Panc1 (cell line): ENCODE data around the gene LHX3. TPM values are rescaled to one million over a fixed set of nuclear protein-coding genes. Genes with fewer than 3 reads are reported as not detected.

ENCODE experiments used
- ATAC-seq: fragments of 200-7000 bp; cut with Tn5 transposase; 2 replicates; pipeline ENCODE4 v1.9.1; 2020; ENCODE audit warnings: mild to moderate bottlenecking, moderate library complexity
- BruUV-seq: library from RNA; stranded (reverse); fragments of 400-500 nt; replicated peaks from 2 replicates; lab custom pipeline; 2021; lab: Mats Ljungman, UMichigan
- CTCF ChIA-PET: fragments of 300-600 bp; sonication (Branson Sonifier 250); formaldehyde crosslinking; loops from one replicate; lab custom pipeline; 2022; ENCODE audit warnings: antibody characterized with exemption; lab: Charles Lee
- POLR2A ChIA-PET: fragments of 300-600 bp; sonication (Branson Sonifier 250); formaldehyde crosslinking; loops from one replicate; lab custom pipeline; 2022; ENCODE audit warnings: antibody characterized with exemption; lab: Charles Lee
- DNase-seq: peaks from one replicate; pipeline ENCODE4 v3.0.0-alpha.2; 2010; ENCODE audit warnings: low read depth, low spot score
- H3K27ac ChIP-seq: 2 replicates; pipeline ENCODE4 v1.5.1; 2011; ENCODE audit warnings: mild to moderate bottlenecking, low read length, inconsistent platforms
- H3K27me3 ChIP-seq: fragments of 200-500 bp; sonication (Bioruptor generic); 2 replicates; pipeline ENCODE4 v1.6.0; 2014; ENCODE audit warnings: low read length, inconsistent platforms; ENCODE audit not compliant: control insufficient read depth, insufficient read depth
- H3K36me3 ChIP-seq: fragments of 200-500 bp; sonication (Bioruptor generic); 2 replicates; pipeline ENCODE4 v1.5.1; 2014; ENCODE audit warnings: inconsistent platforms, mild to moderate bottlenecking, low read length, moderate library complexity; ENCODE audit not compliant: control insufficient read depth, insufficient read depth
- H3K4me1 ChIP-seq: 2 replicates; pipeline ENCODE4 v1.5.1; 2011; ENCODE audit warnings: inconsistent platforms, mild to moderate bottlenecking, low read length, moderate library complexity; ENCODE audit not compliant: control insufficient read depth, insufficient read depth
- H3K4me3 ChIP-seq, 2 experiments: 2 replicates each; pipeline ENCODE4 v1.5.1; 2011 to 2012; ENCODE audit warnings: low read depth in 2 of 2, low read length in 2 of 2, mild to moderate bottlenecking in 2 of 2, inconsistent platforms in 1 of 2, moderate library complexity in 1 of 2
- H3K9me3 ChIP-seq: fragments of 200-500 bp; sonication (Bioruptor generic); 2 replicates; pipeline ENCODE4 v1.5.1; 2014; ENCODE audit warnings: low read depth, mild to moderate bottlenecking, inconsistent platforms, low read length, moderate library complexity; ENCODE audit not compliant: control insufficient read depth, insufficient read depth
- POLR2AphosphoS5 ChIP-seq: IDR thresholded peaks from 2 replicates; pipeline ENCODE4 v1.6.1; 2012; ENCODE audit warnings: mild to moderate bottlenecking, low read depth, low read length, moderate library complexity
- SIN3A ChIP-seq: IDR thresholded peaks from 2 replicates; pipeline ENCODE4 v1.6.1; 2012; ENCODE audit warnings: low read depth, mild to moderate bottlenecking, low read length, moderate library complexity, borderline replicate concordance; ENCODE audit not compliant: insufficient read depth
- TCF7L2 ChIP-seq: IDR thresholded peaks from 2 replicates; pipeline ENCODE4 v1.6.1; 2011; ENCODE audit warnings: mild to moderate bottlenecking, low read depth, low read length, inconsistent platforms
- in situ Hi-C: cut with HindIII; loops from 2 replicates; pipeline ENCODE4 v1.10.0; 2016; ENCODE audit warnings: low sequenced_read_pairs, low pct_unique_long_range_greater_than_20kb
- intact Hi-C: fragments of 100-400 bp; cut with micrococcal nuclease; formaldehyde crosslinking; loops from one replicate; pipeline ENCODE4 v1.10.0; 2022; ENCODE audit not compliant: unreplicated experiment
- total RNA-seq: library from RNA; stranded (reverse); gene quantifications from one replicate; pipeline ENCODE4 v1.2.1, GENCODE V29; 2021; ENCODE audit not compliant: unreplicated experiment
- TF ChIP-seq, protein P1 (sequence below): fragments of 450-650 bp; IDR thresholded peaks from 2 replicates; pipeline ENCODE4 v1.5.1; 2017; ENCODE audit warnings: mild to moderate bottlenecking
- TF ChIP-seq, protein P2 (sequence below), 2 experiments: IDR thresholded peaks; 2 replicates each; pipeline ENCODE4 v1.6.1; 2011 to 2012; ENCODE audit warnings: low read depth in 2 of 2, control low read depth in 1 of 2, low read length in 1 of 2, mild to moderate bottlenecking in 1 of 2, moderate library complexity in 1 of 2; ENCODE audit not compliant: insufficient read depth in 1 of 2

The LHX3 gene
- total RNA-seq, 1 experiment from 2014 or later: 0.13 TPM

DNA sequence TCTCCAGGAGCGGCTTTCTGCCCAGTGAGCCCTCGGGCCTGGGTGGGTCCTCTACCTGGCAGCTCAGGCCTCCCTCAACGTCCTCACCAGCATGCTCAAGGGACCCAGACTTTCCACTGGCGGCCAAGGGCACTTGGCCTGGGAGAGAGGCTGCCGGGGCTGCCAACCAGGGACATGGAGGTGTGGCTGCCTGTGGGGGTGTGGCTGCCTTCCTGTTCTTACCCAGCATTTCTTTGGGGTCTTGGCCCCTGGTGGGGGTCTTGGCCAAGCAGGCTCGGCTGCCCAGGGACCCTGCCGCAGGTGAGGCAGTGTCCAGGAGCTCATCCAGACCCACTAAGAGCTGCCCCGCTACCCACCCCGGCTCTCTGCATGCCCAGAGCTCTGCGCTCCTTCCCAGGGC is 47.9 kb upstream of the LHX3 start:
- DNase-seq: no peak
- BruUV-seq: no TSS peak
- ATAC-seq: no peak
- Histone ChIP-seq H3K36me3 (no peaks in the 10 kb centered on the region), H3K27me3 (no peaks in the 10 kb centered on the region), H3K27ac (no peak overlapping the region), H3K9me3 (no peaks in the 10 kb centered on the region), H3K4me3 (no peak overlapping the region), H3K4me1 (no peaks in the 10 kb centered on the region)
- in situ Hi-C loops (no loop called here), intact Hi-C loops (no loop called here)
- TF ChIP-seq SIN3A (no peak), POLR2AphosphoS5 (no peak), TCF7L2 (no peak)
- TF ChIP-seq, protein P1, sequence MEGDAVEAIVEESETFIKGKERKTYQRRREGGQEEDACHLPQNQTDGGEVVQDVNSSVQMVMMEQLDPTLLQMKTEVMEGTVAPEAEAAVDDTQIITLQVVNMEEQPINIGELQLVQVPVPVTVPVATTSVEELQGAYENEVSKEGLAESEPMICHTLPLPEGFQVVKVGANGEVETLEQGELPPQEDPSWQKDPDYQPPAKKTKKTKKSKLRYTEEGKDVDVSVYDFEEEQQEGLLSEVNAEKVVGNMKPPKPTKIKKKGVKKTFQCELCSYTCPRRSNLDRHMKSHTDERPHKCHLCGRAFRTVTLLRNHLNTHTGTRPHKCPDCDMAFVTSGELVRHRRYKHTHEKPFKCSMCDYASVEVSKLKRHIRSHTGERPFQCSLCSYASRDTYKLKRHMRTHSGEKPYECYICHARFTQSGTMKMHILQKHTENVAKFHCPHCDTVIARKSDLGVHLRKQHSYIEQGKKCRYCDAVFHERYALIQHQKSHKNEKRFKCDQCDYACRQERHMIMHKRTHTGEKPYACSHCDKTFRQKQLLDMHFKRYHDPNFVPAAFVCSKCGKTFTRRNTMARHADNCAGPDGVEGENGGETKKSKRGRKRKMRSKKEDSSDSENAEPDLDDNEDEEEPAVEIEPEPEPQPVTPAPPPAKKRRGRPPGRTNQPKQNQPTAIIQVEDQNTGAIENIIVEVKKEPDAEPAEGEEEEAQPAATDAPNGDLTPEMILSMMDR: no peak
- POLR2A ChIA-PET: no interaction called here
- CTCF ChIA-PET: no interaction called here

DNA sequence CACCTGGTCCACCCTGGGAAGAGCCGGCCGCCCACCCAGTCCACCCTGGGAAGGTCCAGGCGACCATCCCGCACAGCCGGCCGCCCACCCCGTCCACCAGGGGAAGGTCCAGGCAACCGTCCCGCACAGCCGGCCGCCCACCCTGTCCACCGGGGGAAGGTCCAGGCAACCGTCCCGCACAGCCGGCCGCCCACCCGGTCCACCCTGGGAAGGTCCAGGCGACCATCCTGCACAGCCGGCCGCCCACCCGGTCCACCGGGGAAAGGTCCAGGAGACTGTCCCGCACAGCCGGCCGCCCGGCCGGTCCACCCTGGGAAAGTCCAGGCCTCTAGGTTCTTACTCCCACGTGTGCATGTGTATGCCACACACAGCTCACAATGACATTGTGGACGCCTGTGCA is 47.4 kb upstream of the LHX3 start:
- CTCF ChIA-PET: no interaction called here
- Histone ChIP-seq H3K4me1 (no peaks in the 10 kb centered on the region), H3K27ac (no peak overlapping the region), H3K9me3 (no peaks in the 10 kb centered on the region), H3K36me3 (no peaks in the 10 kb centered on the region), H3K27me3 (no peaks in the 10 kb centered on the region), H3K4me3 (no peak overlapping the region)
- BruUV-seq: no TSS peak
- no peak for ATAC-seq
- TF ChIP-seq, protein P2, sequence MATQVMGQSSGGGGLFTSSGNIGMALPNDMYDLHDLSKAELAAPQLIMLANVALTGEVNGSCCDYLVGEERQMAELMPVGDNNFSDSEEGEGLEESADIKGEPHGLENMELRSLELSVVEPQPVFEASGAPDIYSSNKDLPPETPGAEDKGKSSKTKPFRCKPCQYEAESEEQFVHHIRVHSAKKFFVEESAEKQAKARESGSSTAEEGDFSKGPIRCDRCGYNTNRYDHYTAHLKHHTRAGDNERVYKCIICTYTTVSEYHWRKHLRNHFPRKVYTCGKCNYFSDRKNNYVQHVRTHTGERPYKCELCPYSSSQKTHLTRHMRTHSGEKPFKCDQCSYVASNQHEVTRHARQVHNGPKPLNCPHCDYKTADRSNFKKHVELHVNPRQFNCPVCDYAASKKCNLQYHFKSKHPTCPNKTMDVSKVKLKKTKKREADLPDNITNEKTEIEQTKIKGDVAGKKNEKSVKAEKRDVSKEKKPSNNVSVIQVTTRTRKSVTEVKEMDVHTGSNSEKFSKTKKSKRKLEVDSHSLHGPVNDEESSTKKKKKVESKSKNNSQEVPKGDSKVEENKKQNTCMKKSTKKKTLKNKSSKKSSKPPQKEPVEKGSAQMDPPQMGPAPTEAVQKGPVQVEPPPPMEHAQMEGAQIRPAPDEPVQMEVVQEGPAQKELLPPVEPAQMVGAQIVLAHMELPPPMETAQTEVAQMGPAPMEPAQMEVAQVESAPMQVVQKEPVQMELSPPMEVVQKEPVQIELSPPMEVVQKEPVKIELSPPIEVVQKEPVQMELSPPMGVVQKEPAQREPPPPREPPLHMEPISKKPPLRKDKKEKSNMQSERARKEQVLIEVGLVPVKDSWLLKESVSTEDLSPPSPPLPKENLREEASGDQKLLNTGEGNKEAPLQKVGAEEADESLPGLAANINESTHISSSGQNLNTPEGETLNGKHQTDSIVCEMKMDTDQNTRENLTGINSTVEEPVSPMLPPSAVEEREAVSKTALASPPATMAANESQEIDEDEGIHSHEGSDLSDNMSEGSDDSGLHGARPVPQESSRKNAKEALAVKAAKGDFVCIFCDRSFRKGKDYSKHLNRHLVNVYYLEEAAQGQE (IDR thresholded peaks at IDR 0.05; ENCODE audit: insufficient read depth in 1 of 2, low read depth in 2 of 2, low read length in 1 of 2): no peak
- TF ChIP-seq, protein P1: no peak
- TF ChIP-seq SIN3A (no peak), TCF7L2 (no peak), POLR2AphosphoS5 (no peak)
- in situ Hi-C loops (no loop called here), intact Hi-C loops (no loop called here)
- DNase-seq: no peak
- POLR2A ChIA-PET: no interaction called here
